G401.6 (cell line): ENCODE data around the gene MYO10.

Source experiments
- FAIRE-seq: peaks from 2 replicates; lab custom pipeline; 2012; peaks lifted over from hg19 to GRCh38; lab: Jason Lieb, UNC

The MYO10 gene

GRCh38 chr5:16943846-16944678 is 8.0 kb upstream of the MYO10 start:
- no peak for FAIRE-seq

- no peak for FAIRE-seq
These were observed 1.5 kb upstream of the MYO10 start for GRCh38 chr5:16937503-16938161.

- no peak for FAIRE-seq
These were observed 926 bp upstream of the MYO10 start for GRCh38 chr5:16936989-16937438.

- FAIRE-seq = no peak
These were observed 598 bp downstream of the MYO10 start for GRCh38 chr5:16935231-16936149.

GRCh38 chr5:16934677-16935153 is 1.4 kb downstream of the MYO10 start:
- FAIRE-seq = no peak

GRCh38 chr5:16934123-16934522 is 2.0 kb downstream of the MYO10 start:
- FAIRE-seq = no peak

- FAIRE-seq = no peak
These were observed 2.8 kb downstream of the MYO10 start for GRCh38 chr5:16933337-16933736.

GRCh38 chr5:16932401-16932800 is 3.7 kb downstream of the MYO10 start:
- no peak for FAIRE-seq

- FAIRE-seq = no peak
These were observed 4.6 kb downstream of the MYO10 start for GRCh38 chr5:16931334-16932110.

GRCh38 chr5:16930496-16930895 is 5.6 kb downstream of the MYO10 start:
- FAIRE-seq = no peak

- FAIRE-seq = no peak
These were observed 6.3 kb downstream of the MYO10 start for GRCh38 chr5:16929831-16930230.

GRCh38 chr5:16929347-16929746 is 6.7 kb downstream of the MYO10 start:
- no peak for FAIRE-seq

GRCh38 chr5:16927613-16928012 is 8.5 kb downstream of the MYO10 start:
- FAIRE-seq = no peak

- FAIRE-seq = no peak
These were observed 9.7 kb downstream of the MYO10 start for GRCh38 chr5:16926417-16926816.

GRCh38 chr5:16924206-16924605 is 11.9 kb downstream of the MYO10 start:
- no peak for FAIRE-seq

GRCh38 chr5:16922430-16922829 is 13.7 kb downstream of the MYO10 start:
- FAIRE-seq = no peak

- FAIRE-seq = no peak
These were observed 14.9 kb downstream of the MYO10 start for GRCh38 chr5:16921211-16921610.

GRCh38 chr5:16920109-16920816 is 15.8 kb downstream of the MYO10 start:
- no peak for FAIRE-seq

GRCh38 chr5:16918891-16919671 is 17.0 kb downstream of the MYO10 start:
- no peak for FAIRE-seq

- FAIRE-seq = no peak
These were observed 17.9 kb downstream of the MYO10 start for GRCh38 chr5:16918156-16918555.
